HepG2 (cell line): ENCODE data around the gene SF3A2. TPM values are rescaled to one million over a fixed set of nuclear protein-coding genes. Genes with fewer than 3 reads are reported as not detected.
A peak's percentile ranks its signal among the peaks of the same experiment; 100 is the strongest.

Experiments used
- ATRX ChIP-seq: sonication (generic); formaldehyde crosslinking; IDR thresholded peaks from 2 replicates; pipeline ENCODE4 v1.4.0; 2020; ENCODE audit warnings: missing genetic modification reagents, borderline replicate concordance
- FOXO1 ChIP-seq: sonication (generic); formaldehyde crosslinking; IDR thresholded peaks from 2 replicates; pipeline ENCODE4 v1.4.0; 2020; ENCODE audit warnings: missing genetic modification reagents
- GLI4 ChIP-seq: sonication (generic); formaldehyde crosslinking; IDR thresholded peaks from 2 replicates; pipeline ENCODE4 v1.5.1; 2020; ENCODE audit warnings: missing genetic modification reagents, mild to moderate bottlenecking, moderate library complexity, borderline replicate concordance
- JUNB ChIP-seq: sonication (generic); formaldehyde crosslinking; IDR thresholded peaks from 2 replicates; pipeline ENCODE4 v1.8.0; 2022; ENCODE audit warnings: missing genetic modification reagents, mild to moderate bottlenecking, borderline replicate concordance
- KDM2A ChIP-seq: sonication (generic); formaldehyde crosslinking; IDR thresholded peaks from 2 replicates; pipeline ENCODE4 v1.4.0; 2020; ENCODE audit warnings: low read depth, missing genetic modification reagents, borderline replicate concordance
- NFE2 ChIP-seq: sonication (generic); formaldehyde crosslinking; IDR thresholded peaks from 2 replicates; pipeline ENCODE4 v1.4.0; 2020; ENCODE audit warnings: missing genetic modification reagents
- NFYB ChIP-seq: sonication (generic); formaldehyde crosslinking; IDR thresholded peaks from 2 replicates; pipeline ENCODE4 v1.4.0; 2020; ENCODE audit warnings: missing genetic modification reagents
- NPAS2 ChIP-seq: sonication (generic); formaldehyde crosslinking; IDR thresholded peaks from 2 replicates; pipeline ENCODE4 v1.8.0; 2022; ENCODE audit warnings: mild to moderate bottlenecking, missing genetic modification reagents, borderline replicate concordance
- PHF8 ChIP-seq: sonication (generic); formaldehyde crosslinking; IDR thresholded peaks from 2 replicates; pipeline ENCODE4 v1.5.0; 2020; ENCODE audit warnings: missing genetic modification reagents
- REL ChIP-seq: sonication (generic); formaldehyde crosslinking; conservative IDR thresholded peaks from 2 replicates; pipeline ENCODE4 v1.8.0; 2022; ENCODE audit warnings: mild to moderate bottlenecking, missing genetic modification reagents, moderate library complexity
- RNF219 ChIP-seq: sonication (generic); formaldehyde crosslinking; IDR thresholded peaks from 2 replicates; pipeline ENCODE4 v1.5.0; 2020; ENCODE audit warnings: mild to moderate bottlenecking, missing genetic modification reagents
- SIN3A ChIP-seq: IDR thresholded peaks from 2 replicates; pipeline ENCODE4 v1.6.1; 2011; ENCODE audit warnings: low read depth, mild to moderate bottlenecking, control low read depth, low read length, borderline replicate concordance
- SMAD1 ChIP-seq: sonication (generic); formaldehyde crosslinking; IDR thresholded peaks from 2 replicates; pipeline ENCODE4 v1.4.0; 2020; ENCODE audit warnings: missing genetic modification reagents, low read depth, mild to moderate bottlenecking, borderline replicate concordance
- SUZ12 ChIP-seq: fragments of 150-350 bp; IDR thresholded peaks from 2 replicates; pipeline ENCODE4 v1.6.1; 2014; ENCODE audit warnings: low read depth, low read length
- TARDBP ChIP-seq: sonication (generic); formaldehyde crosslinking; IDR thresholded peaks from 2 replicates; pipeline ENCODE4 v1.8.0; 2022; ENCODE audit warnings: mild to moderate bottlenecking, missing genetic modification reagents
- ZNF234 ChIP-seq: sonication (generic); formaldehyde crosslinking; conservative IDR thresholded peaks from 2 replicates; pipeline ENCODE4 v1.5.1; 2020; ENCODE audit warnings: mild to moderate bottlenecking, missing genetic modification reagents
- ZNF263 ChIP-seq: sonication (generic); formaldehyde crosslinking; IDR thresholded peaks from 2 replicates; pipeline ENCODE4 v1.4.0; 2020; ENCODE audit warnings: missing genetic modification reagents
- ZNF772 ChIP-seq: sonication (generic); formaldehyde crosslinking; IDR thresholded peaks from 2 replicates; pipeline ENCODE4 v1.5.0; 2020; ENCODE audit warnings: mild to moderate bottlenecking, missing genetic modification reagents
- ZNF83 ChIP-seq: sonication (generic); formaldehyde crosslinking; IDR thresholded peaks from 2 replicates; pipeline ENCODE4 v1.4.0; 2020; ENCODE audit warnings: missing genetic modification reagents, mild to moderate bottlenecking, borderline replicate concordance
- polyA plus RNA-seq, 8 experiments: library from polyadenylated mRNA; depleted of rRNA in 3 of 8; stranded (reverse) in 7 of 8; unstranded in 1 of 8; fragments of >200 nt; fragmentation: Illumina TruSeq in 4 of 8; extraction: Trizol in 4 of 8; gene quantifications; 2 replicates each; pipeline versions ENCODE4 v1.2.1 to v1.2.3, GENCODE V29; 2011 to 2016; ENCODE audit warnings: low read depth in 4 of 8, missing spikeins in 1 of 8, mixed read lengths in 1 of 8; ENCODE audit not compliant: insufficient read depth in 1 of 8
- total RNA-seq, 5 experiments: library from RNA; depleted of rRNA; stranded (reverse); fragments of >200 nt; fragmentation: Illumina TruSeq; extraction: Trizol; gene quantifications; 2 replicates each; pipeline ENCODE4 v1.2.3, GENCODE V29; 2016; ENCODE audit warnings: low read depth in 1 of 5
- TF ChIP-seq, protein P1 (sequence below): sonication (generic); formaldehyde crosslinking; IDR thresholded peaks from 2 replicates; pipeline ENCODE4 v1.5.0; 2020; ENCODE audit warnings: mild to moderate bottlenecking, missing genetic modification reagents, borderline replicate concordance
- TF ChIP-seq, protein P2 (sequence below): sonication (generic); formaldehyde crosslinking; IDR thresholded peaks from 2 replicates; pipeline ENCODE4 v1.8.1; 2022; ENCODE audit warnings: mild to moderate bottlenecking, missing genetic modification reagents
- TF ChIP-seq, protein P3 (sequence below): sonication (generic); formaldehyde crosslinking; IDR thresholded peaks from 2 replicates; pipeline ENCODE4 v1.4.0; 2020; ENCODE audit warnings: mild to moderate bottlenecking, low read depth, missing genetic modification reagents

The SF3A2 gene
- total and polyA plus RNA-seq, 2 of the 13 experiments (the other 11 are each of a cell fraction or from before 2014, with no cell fraction given), result 8.6 to 8.8 TPM

DNA sequence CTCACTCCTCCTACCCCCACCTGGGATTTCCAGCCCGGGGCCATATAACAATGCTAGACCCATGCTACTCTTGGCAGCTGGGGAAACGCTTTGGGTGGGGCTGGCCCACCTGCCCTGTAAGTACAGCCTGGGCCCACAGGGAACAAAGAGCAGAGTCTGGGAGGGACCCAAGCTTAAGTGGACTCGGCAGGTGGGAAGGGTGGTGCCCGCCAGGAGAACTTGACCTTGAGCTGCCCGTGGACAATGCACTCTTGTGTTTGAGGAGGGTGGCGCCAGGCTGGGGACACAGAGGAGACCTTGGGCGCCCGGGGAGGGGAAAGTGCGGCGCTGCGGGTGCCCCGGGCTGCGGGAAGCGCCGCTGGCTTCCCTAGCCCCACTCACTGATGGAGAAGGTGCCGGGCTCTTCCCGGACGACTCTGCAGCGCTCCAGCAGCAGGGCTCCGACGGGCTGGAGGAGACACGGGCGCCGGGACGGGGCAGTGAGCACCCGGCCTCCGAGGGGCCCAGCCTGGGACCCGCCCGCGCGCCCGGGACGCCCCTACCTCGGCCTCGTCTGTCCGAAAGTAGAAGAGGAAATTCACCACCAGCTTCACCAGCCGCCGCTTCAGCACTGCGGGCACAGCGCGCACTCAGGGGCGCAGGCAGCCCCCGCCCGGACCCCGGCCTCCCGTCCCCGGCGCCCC, 1.1 kb upstream of the SF3A2 start (continued):
- TF ChIP-seq, protein P1, sequence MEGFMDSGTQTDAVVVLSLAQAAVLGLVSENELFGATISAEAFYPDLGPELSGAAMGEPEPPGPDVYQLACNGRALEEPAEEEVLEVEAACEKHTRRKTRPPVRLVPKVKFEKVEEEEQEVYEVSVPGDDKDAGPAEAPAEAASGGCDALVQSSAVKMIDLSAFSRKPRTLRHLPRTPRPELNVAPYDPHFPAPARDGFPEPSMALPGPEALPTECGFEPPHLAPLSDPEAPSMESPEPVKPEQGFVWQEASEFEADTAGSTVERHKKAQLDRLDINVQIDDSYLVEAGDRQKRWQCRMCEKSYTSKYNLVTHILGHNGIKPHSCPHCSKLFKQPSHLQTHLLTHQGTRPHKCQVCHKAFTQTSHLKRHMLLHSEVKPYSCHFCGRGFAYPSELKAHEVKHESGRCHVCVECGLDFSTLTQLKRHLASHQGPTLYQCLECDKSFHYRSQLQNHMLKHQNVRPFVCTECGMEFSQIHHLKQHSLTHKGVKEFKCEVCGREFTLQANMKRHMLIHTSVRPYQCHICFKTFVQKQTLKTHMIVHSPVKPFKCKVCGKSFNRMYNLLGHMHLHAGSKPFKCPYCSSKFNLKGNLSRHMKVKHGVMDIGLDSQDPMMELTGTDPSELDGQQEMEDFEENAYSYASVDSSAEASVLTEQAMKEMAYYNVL, result no peak
- no peak for TF ChIP-seq ATRX (CRISPR knock-in tag)
- no peak for TF ChIP-seq NFE2 (CRISPR knock-in tag)
- TF ChIP-seq, protein P2, sequence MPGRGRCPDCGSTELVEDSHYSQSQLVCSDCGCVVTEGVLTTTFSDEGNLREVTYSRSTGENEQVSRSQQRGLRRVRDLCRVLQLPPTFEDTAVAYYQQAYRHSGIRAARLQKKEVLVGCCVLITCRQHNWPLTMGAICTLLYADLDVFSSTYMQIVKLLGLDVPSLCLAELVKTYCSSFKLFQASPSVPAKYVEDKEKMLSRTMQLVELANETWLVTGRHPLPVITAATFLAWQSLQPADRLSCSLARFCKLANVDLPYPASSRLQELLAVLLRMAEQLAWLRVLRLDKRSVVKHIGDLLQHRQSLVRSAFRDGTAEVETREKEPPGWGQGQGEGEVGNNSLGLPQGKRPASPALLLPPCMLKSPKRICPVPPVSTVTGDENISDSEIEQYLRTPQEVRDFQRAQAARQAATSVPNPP (CRISPR knock-in tag), result no peak
- no peak for TF ChIP-seq ZNF234 (CRISPR knock-in tag)
- TF ChIP-seq ZNF263 (CRISPR knock-in tag), result no peak
- TF ChIP-seq SUZ12, result no peak
- TF ChIP-seq ZNF772 (CRISPR knock-in tag), result peak; percentile 74; the same call in 1 of the 2 replicates
- no peak for TF ChIP-seq ZNF83
- no peak for TF ChIP-seq NFYB
- TF ChIP-seq SMAD1 (CRISPR knock-in tag), result no peak
- no peak for TF ChIP-seq FOXO1 (CRISPR knock-in tag)
- TF ChIP-seq NPAS2 (CRISPR knock-in tag), result no peak
- peak; percentile 5; the same call in 1 of the 2 replicates for TF ChIP-seq REL
- no peak for TF ChIP-seq PHF8 (CRISPR knock-in tag)
- no peak for TF ChIP-seq KDM2A (CRISPR knock-in tag)
- peak; percentile 32; the same call in 1 of the 2 replicates for TF ChIP-seq SIN3A
- TF ChIP-seq, protein P3, sequence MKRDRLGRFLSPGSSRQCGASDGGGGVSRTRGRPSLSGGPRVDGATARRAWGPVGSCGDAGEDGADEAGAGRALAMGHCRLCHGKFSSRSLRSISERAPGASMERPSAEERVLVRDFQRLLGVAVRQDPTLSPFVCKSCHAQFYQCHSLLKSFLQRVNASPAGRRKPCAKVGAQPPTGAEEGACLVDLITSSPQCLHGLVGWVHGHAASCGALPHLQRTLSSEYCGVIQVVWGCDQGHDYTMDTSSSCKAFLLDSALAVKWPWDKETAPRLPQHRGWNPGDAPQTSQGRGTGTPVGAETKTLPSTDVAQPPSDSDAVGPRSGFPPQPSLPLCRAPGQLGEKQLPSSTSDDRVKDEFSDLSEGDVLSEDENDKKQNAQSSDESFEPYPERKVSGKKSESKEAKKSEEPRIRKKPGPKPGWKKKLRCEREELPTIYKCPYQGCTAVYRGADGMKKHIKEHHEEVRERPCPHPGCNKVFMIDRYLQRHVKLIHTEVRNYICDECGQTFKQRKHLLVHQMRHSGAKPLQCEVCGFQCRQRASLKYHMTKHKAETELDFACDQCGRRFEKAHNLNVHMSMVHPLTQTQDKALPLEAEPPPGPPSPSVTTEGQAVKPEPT, result no peak
- TF ChIP-seq GLI4 (CRISPR knock-in tag), result no peak
- peak; percentile 31; the same call in 1 of the 2 replicates for TF ChIP-seq TARDBP (CRISPR knock-in tag)
- no peak for TF ChIP-seq JUNB (CRISPR knock-in tag)
- TF ChIP-seq RNF219, result no peak
